Suprapubic skin (tissue), 4 donors: Measurements from ENCODE around the gene CADM3.

Experiments
- CTCF ChIP-seq, 2 donors: fragments of 200-600 bp in 1 of 2; fragments of 450-650 bp in 1 of 2; sonication (generic) in 1 of 2; IDR thresholded peaks; one replicate each; pipeline ENCODE4 v1.5.1; 2016 to 2019; ENCODE audit warnings: antibody characterized with exemption in 2 of 2, mild to moderate bottlenecking in 1 of 2, moderate library complexity in 1 of 2
- EP300 ChIP-seq: sonication (generic); formaldehyde crosslinking; IDR thresholded peaks from one replicate; pipeline ENCODE4 v1.6.1; 2017; ENCODE audit warnings: antibody characterized with exemption
- POLR2A ChIP-seq, 2 donors: fragments of 450-650 bp; IDR thresholded peaks; one replicate each; pipeline ENCODE4 v1.6.1; 2017; ENCODE audit warnings: antibody characterized with exemption in 2 of 2, mild to moderate bottlenecking in 2 of 2, moderate library complexity in 2 of 2
- POLR2AphosphoS5 ChIP-seq, 3 donors: sonication (generic); formaldehyde crosslinking; IDR thresholded peaks; one replicate each; pipeline ENCODE4 v1.6.1; 2017; ENCODE audit warnings: antibody characterized with exemption in 3 of 3

DNA sequence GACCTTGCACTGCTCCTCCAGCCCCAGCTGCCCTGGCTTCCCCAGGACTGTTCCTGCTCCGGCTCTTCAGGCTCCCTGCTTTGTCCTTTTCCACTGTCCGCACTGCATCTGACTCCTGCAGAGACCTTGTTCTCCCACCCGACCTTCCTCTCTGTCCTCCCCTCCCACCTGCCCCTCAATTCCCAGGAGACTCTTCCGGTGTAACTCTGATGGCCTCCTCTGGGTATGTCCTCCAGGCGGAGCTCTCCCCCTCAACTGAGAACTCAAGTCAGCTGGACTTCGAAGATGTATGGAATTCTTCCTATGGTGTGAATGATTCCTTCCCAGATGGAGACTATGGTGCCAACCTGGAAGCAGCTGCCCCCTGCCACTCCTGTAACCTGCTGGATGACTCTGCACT, 33.8 kb downstream of the CADM3 start:
- no peak for TF ChIP-seq CTCF (IDR thresholded peaks at IDR 0.05)
- TF ChIP-seq POLR2A (IDR thresholded peaks at IDR 0.05): no peak
- TF ChIP-seq EP300: no peak
- TF ChIP-seq POLR2AphosphoS5 (IDR thresholded peaks at IDR 0.05): no peak
